Left cardiac atrium (tissue), 4 donors: ENCODE measurements around the gene S1PR4. TPM values are rescaled to one million over a fixed set of nuclear protein-coding genes. Genes with fewer than 3 reads are reported as not detected.
A peak's percentile ranks its signal among the peaks of the same experiment; 100 is the strongest.
"Not testable (repeated sequence)": the region's sequence is repeated elsewhere in the genome, so short reads cannot be mapped to it uniquely, and the experiment has no call there.

ENCODE experiments used
- ATAC-seq, 2 donors: fragments of 200-7000 bp; cut with Tn5 transposase; one replicate each; pipeline ENCODE4 v1.9.1; 2020; ENCODE audit warnings: mild to moderate bottlenecking in 2 of 2, moderate library complexity in 2 of 2
- DNase-seq: peaks from one replicate; pipeline ENCODE4 v3.0.0-alpha.2; 2020
- intact Hi-C, 2 donors: fragments of 100-400 bp; cut with DNase I; formaldehyde crosslinking; loops; one replicate each; pipeline versions ENCODE4 v1.14.1 to v1.15.1; 2022 to 2023
- total RNA-seq, 2 donors: library from RNA; stranded (reverse); fragmentation: NEBNext Ultra II Directional; extraction: Animal tissue kit (Norgen Biotek cat#: 25700); gene quantifications; one replicate each; pipeline ENCODE4 v1.2.1, GENCODE V29; 2021
- donor health status: DM: no; HTN: yes; CAD: no.
- donor health status: DM: no; HTN: yes; CAD: no; lungs with severe emphysema.
- donor health status: DM: yes; HTN: yes; CAD: no.
- donor health status: Dilated cardiomyopathy.

The S1PR4 gene
- total RNA-seq, 2 donors from 2014 or later: 1.5 to 1.6 TPM

DNA sequence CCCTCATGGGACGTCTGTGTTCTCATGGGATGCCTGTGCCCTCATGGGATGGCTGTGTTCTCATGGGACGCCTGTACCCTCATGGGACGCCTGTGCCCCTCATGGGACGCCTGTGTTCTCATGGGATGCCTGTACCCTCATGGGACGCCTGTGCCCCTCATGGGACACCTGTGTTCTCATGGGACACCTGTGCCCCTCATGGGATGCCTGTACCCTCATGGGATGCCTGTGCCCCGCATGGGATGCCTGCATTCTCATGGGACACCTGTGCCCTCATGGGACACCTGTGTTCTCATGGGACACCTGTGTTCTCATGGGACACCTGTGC lies 5.9 kb upstream of the S1PR4 start:
- intact Hi-C loops, DNase-seq, ATAC-seq: not testable (repeated sequence)

DNA sequence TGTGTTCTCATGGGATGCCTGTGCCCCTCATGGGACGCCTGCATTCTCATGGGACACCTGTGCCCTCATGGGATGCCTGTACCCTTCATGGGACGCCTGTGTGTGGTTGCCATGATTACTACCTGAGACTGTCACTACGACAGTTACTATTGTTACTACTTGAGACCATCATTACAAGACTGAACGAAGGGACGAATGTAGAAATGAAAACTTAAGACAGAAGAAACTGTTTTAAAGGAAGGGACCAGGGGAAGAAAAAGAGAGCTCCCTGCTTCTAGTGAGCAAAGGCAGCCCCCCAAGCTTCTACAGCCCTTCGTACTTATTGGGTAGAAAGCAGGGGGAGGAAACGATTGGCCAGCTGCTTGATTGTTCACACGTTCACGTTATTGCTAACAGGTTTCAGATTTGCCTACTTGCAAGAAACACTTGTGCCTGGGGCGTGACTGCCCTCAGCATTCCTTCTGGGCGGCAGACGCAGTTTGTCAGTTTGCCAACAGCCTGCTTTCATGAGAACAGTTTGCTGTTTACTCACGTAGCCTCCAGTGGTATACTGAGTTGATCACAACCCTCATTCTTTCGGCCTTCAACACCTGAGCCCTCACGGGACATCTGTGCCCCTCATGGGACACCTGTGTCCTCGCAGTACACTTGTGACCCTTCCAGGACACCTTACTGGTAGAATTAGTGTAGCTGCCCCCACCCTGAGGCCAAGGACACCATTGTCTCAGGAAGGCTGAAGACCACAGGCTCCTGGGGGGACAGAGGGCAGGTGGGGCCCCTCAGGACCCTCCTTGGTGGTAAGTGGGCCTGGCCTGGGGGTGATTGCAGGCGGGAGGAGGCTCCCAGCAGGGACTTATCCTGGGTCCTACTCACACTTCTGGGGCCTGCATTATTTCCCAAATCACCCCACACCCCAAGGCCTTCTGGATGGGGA lies 2.5 kb upstream of the S1PR4 start:
- intact Hi-C loops: no loop called here
- no peak for DNase-seq
- no peak for ATAC-seq

GRCh38 chr19:3176715-3177501 lies 1.7 kb upstream of the S1PR4 start:
- DNase-seq (no peak), ATAC-seq (peak in 1 of 2 donors; percentile 17)
- intact Hi-C loops: no loop called here

GRCh38 chr19:3178973-3179738 lies 587 bp downstream of the S1PR4 start:
- ATAC-seq (peak; percentile 7 to 13), DNase-seq (no peak)
- intact Hi-C loops: no loop called here

DNA sequence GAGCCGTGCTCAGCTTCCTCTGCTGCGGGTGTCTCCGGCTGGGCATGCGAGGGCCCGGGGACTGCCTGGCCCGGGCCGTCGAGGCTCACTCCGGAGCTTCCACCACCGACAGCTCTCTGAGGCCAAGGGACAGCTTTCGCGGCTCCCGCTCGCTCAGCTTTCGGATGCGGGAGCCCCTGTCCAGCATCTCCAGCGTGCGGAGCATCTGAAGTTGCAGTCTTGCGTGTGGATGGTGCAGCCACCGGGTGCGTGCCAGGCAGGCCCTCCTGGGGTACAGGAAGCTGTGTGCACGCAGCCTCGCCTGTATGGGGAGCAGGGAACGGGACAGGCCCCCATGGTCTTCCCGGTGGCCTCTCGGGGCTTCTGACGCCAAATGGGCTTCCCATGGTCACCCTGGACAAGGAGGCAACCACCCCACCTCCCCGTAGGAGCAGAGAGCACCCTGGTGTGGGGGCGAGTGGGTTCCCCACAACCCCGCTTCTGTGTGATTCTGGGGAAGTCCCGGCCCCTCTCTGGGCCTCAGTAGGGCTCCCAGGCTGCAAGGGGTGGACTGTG lies 1.2 kb downstream of the S1PR4 start:
- no peak for DNase-seq
- peak; percentile 5 to 17 for ATAC-seq
- intact Hi-C loops: no loop called here

DNA sequence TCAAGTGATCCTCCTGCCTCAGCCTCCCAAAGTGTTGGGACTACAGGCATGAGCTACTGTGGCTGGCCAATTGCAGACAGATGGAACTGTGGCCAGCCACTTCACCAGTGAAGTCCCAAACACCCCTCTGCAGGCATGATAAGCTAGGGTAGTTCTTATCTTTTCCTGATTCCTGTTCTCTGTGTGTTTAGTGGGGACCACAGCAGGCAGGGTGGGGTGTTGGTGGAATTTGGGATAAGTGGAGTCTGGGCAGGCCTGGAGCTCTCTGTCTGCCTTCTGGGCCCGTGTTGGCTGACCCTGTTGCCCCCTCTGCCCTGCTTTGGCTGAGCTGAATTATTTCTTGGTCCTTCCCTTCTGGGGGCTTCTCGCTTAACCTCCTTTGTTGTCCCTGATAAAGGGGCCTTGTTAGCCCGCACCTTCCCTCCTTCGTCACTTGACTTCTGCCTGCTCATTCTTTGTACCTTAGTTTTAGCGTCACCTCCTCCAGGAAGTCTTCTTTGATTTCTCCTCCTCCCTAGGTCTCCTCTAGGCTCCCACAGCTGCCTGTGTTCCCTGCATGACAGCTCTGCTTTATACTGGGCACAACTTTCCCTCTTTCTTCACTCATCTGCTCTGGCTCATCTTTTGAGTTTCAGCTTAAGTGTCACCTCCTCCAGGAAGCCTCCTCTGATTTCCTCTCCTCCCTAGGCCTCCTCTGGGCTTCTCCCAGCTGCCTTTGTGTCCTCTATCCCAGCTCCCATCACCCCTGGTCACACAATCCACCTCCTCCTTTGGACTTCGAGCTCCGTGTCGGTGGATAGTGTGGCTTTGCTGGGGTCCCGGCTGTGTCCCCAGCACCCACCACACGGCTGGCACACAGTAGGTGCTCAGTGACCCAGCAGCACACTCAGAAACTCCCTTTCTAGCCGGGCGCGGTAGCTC lies 5.4 kb downstream of the S1PR4 start:
- ATAC-seq (no peak), DNase-seq (no peak)
- intact Hi-C loops: no loop called here

- ATAC-seq: peak; percentile 51 to 64
- intact Hi-C loops: no loop called here
- peak; percentile 82 for DNase-seq
Measured at GRCh38 chr19:3184847-3185460, 6.4 kb downstream of the S1PR4 start.

GRCh38 chr19:3185461-3186159 lies 7.0 kb downstream of the S1PR4 start, which contains the start of gene NCLN:
Gene NCLN, plus strand, starts transcription at chr19:3185930. Its CDS starts 101 bp downstream, at chr19:3186031.
- peak; percentile 96 to 97 for ATAC-seq
- intact Hi-C loops: no loop called here
- DNase-seq: peak; percentile 95

GRCh38 chr19:3186160-3186688 lies 7.7 kb downstream of the S1PR4 start:
- peak; percentile 19 for DNase-seq
- intact Hi-C loops: no loop called here
- peak; percentile 15 to 36 for ATAC-seq

- DNase-seq (peak; percentile 15), ATAC-seq (no peak)
- intact Hi-C loops: no loop called here
Measured at GRCh38 chr19:3186891-3187661, 8.5 kb downstream of the S1PR4 start.

DNA sequence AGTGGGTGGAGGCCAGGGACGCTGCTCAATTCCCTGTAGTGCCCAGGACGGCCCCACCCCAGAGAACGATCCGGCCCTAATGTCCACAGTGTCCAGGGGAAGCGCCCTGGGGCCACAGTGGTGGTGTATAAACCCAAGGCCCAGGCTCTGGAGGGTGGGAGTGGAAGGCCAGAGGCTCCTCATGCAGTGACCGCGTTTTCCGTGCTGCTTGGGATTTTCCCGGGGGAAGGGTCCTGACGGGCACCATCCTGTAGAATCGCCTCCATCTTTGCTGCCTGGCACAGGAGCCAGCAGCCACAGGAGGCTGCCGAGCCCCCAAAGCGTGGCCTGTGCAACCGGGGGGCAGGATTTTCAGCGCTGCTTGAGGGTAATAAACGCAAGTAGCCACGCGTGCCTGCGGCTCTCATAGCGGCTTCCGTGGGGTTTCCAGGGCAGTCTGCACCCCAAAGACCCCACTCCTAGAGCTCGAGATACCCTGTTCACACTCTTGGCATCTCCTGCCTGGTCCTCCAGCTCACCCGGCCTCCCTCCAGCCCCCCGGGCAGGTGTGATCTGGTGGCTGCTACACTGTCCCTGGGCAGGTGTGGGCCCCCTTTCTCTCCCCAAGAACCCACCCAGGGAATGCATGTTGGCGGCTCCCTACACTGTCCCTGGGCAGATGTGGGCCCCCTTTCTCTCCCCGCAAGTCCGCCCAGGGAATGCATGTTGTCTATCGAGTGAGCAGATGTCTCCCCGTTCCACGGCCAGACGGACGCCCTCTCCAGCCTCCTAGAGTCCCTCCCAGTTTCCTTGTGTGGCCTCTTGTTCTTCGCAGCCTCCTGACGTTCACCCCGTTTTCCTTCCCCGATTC lies 9.3 kb downstream of the S1PR4 start:
- intact Hi-C loops: no loop called here
- ATAC-seq (no peak), DNase-seq (peak; percentile 16)

DNA sequence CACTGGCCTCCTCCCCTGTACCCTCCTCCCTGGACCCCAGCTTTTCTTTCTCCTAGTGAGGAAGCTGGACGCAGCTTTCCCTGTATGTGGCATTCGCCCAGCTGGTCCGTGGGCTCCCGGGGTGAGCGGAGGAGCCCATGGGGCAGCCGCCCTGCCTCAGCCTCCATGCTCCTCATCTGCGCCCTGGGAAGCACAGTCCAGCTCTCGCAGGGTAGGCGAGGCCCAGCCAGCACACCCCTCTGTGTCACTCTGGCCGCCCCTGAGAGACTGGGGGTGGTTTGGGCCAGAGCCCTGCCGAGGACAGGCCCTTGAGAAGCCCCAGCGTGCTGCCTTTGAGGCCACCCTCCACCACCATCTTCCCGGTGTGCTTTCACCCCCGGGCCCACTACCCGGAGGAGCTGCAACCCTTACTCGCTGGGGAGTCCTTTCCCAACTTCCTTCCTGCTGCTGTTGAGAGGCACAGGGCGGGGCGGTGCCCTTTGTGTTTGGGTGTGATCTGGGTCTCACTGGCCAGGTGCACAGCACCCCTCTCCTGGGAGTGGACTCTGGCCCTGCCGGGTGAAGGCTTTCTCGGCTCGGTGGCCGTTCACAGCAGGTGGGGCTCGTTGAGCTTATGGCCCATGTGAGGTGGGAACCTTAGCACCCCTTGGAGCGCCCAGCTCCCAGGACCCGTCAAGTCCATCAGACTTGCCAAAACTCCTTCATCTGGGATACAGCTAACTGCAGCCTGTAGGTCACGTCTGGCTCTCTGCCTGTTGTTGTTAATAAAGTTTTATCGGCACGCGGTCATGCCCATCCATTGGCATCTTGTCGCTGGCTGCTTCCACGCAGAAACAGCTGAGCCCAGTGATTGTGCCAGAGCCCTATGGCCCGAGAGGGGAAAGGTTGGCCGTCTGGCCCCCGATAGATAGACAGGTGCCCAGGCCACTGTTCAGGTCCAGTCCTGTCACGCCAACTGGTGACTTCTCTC lies 10.3 kb downstream of the S1PR4 start:
- ATAC-seq: no peak
- DNase-seq: peak; percentile 25
- intact Hi-C loops: no loop called here

GRCh38 chr19:3189702-3190469 lies 11.3 kb downstream of the S1PR4 start:
- peak; percentile 17 for DNase-seq
- intact Hi-C loops: no loop called here
- ATAC-seq: no peak

DNA sequence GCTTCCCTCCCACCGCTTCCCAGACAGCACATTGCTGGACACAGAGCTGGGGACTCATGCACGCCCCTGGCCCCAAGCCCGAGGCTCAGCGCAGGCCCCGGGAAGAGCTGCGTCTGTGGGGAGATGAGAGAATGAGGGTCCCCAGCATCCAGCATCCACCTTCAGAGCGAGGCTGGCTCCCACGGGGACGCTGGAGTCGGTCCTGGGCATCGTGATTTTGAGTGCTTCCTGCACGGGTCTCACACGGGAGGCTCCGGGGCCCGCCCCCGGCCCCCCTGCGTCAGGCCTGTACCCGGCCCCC lies 11.9 kb downstream of the S1PR4 start:
- ATAC-seq: no peak
- no peak for DNase-seq
- intact Hi-C loops: no loop called here
